ENCODE results near the gene MC1R.
"Not testable (repeated sequence)": the region's sequence is repeated elsewhere in the genome, so short reads cannot be mapped to it uniquely, and the experiment has no call there.

Gene MC1R

DNA sequence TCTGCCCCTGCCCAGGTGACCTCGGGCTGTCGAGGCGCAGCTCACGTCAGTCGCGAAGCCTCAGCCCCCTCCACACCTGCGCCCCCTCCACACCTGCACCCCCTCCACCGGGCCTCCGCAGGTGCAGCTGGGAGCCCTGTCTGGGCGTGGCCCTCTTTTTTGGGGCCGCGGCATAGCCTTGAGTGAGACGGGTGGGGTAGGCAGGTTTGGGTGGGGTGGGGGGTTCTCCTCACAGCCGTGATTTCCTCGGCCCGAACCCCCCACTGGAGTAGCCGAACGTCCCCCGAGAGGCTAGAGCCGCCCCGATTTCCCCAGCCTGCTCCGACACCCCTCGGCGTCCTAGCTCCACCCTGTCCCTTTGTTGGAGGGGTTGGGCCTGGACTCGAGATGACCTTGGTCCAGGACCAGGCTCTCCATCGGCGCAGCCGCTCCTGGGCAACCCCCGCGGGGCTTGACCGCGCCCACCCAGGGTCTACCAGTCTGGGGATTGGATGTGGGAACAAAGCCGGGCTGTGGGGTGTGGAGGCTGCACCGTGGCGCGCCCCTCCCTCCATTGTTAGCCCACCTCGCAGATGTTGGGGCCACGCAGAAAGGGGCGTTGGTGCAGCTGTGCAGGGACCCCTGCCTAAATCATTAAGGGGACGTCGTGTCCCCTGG is 5.1 kb downstream of the MC1R start:
- no peak overlapping the region; the same call in 1 of the 2 replicates for H3K27ac ChIP-seq
- TF ChIP-seq, protein P1, sequence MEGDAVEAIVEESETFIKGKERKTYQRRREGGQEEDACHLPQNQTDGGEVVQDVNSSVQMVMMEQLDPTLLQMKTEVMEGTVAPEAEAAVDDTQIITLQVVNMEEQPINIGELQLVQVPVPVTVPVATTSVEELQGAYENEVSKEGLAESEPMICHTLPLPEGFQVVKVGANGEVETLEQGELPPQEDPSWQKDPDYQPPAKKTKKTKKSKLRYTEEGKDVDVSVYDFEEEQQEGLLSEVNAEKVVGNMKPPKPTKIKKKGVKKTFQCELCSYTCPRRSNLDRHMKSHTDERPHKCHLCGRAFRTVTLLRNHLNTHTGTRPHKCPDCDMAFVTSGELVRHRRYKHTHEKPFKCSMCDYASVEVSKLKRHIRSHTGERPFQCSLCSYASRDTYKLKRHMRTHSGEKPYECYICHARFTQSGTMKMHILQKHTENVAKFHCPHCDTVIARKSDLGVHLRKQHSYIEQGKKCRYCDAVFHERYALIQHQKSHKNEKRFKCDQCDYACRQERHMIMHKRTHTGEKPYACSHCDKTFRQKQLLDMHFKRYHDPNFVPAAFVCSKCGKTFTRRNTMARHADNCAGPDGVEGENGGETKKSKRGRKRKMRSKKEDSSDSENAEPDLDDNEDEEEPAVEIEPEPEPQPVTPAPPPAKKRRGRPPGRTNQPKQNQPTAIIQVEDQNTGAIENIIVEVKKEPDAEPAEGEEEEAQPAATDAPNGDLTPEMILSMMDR (conservative IDR thresholded peaks at IDR 0.05), result no peak

DNA sequence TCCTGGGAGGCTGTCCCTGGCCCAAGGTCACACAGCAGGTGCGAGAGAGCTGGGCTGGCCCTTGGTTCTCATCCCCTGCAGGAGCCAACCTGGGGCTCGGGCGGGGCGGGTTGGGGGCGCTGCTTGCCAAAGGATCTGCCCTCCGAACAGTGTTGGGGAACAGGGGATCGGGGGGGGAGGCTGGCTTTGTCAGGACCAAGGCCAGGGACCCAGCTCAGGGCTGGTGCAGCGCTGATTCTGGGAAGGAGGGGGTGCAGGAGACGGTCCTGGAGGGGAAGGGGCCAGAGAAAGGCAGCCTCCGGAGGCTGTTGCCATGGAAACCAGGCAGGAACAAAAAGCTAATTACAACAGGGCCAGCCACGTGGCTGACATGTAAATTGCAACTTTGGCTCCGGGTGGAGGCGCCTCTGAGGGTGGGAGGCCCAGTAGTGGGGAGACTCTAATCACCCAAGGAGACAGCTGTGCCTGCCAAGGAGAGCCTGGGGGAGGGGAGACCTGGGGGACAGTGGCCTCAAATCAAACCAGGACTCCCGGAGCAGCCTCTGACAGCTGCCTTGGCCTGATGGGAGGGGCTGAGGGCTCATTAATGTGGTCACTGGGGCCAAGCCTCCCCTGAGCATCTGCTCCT is 5.7 kb downstream of the MC1R start:
- TF ChIP-seq, protein P1 (conservative IDR thresholded peaks at IDR 0.05), result no peak
- H3K27ac ChIP-seq, result no peak overlapping the region

DNA sequence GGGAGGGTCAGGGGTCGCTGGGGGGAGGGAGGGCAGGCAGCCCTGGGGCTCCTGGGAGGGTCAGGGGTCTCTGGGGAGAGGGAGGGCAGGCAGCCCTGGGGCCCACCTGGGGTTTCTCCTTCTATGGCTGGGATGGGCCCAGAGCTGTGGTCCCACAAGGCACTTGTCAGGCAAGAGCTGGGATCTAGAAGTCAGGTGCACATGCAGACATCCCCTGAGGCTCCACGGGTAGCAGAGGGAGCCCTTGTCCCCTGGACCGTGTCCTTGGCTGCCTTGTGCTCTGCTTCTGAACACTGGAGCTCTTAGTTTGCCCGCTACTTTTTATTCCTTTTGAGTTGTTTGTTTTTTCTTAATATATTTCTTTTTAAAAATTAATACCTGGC is 6.3 kb downstream of the MC1R start:
- TF ChIP-seq, protein P1 (conservative IDR thresholded peaks at IDR 0.05), result no peak

DNA sequence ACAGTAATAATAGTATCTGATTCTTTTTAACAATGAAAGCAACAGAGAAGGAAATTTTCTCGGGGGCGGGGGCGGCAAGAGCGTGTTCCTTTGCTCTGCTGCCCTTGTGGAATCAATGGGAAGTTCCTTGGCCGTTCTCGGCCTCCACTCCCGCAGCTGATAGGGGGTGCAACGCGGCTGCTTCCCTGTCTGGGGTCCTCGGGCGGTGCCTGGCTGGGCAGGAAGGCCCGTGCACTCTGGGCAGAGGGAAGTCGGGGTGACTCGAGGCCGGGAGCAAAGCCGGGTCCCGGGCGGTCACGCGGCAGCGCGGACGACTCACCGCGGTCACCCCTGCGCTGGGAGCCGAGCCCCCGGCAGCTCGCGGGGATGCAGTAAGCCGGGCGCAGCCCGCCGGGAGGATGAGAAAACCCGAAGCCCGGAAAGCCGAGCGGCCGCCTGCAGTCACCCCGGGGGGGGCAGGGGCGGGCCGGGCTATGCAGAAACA is 7.0 kb downstream of the MC1R start:
- H3K27ac ChIP-seq, result no peak overlapping the region
- TF ChIP-seq, protein P1 (conservative IDR thresholded peaks at IDR 0.05), result no peak

More for the DNA sequence above, 6.3 kb downstream of the MC1R start:
- no peak overlapping the region for H3K27ac ChIP-seq

DNA sequence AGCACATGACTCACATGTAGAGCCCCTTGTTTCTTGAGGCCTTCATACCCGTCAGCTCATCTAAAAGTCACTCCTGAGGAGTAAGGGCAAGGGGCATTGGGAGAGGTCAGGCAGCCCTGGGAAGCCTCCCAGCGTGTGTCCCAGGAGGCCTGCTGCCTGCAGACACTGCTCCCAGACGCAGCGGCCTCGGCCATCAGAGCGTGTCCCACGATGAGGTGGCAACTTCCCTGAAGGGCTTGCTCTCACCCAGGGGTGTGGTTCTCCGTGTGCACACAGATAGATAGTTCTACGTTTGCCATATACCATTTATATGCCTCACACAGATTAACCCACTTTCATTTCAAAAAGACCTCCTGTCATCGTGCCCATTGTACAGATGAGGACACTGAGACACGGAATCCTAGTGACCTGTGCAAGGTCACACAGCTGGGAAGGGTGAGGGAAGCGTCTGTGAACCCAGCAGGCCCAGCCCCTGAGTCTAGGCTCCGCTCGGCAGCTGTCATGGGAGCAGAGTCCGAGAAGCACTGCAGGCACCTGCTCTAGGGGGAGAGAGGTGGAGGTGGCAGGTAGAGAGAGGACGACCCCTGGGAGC is 12.7 kb downstream of the MC1R start:
- TF ChIP-seq, protein P1 (conservative IDR thresholded peaks at IDR 0.05), result no peak

DNA sequence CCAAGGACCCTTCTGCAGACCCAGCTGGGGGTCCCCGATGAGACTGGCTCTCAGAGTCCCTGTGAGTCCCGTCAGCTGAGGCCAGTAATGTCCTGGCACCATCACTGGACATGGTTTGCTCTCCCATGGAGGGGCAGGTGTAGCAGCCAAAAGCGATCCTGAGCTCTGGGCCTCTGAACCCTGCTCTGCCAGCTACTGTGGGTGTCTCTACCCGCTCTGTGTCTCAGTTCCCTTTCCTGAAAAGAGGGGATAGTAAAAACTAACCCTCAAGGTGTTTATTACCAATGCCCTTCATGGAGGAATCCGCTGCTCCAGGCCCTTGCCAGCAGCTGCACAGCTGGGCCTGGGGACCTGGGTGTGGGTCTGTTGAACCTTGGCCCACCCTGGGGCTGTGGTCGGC is 13.3 kb downstream of the MC1R start:
- TF ChIP-seq, protein P1 (conservative IDR thresholded peaks at IDR 0.05), result no peak
- H3K27ac ChIP-seq, result no peak overlapping the region

More for the DNA sequence above, 12.7 kb downstream of the MC1R start:
- no peak overlapping the region for H3K27ac ChIP-seq

DNA sequence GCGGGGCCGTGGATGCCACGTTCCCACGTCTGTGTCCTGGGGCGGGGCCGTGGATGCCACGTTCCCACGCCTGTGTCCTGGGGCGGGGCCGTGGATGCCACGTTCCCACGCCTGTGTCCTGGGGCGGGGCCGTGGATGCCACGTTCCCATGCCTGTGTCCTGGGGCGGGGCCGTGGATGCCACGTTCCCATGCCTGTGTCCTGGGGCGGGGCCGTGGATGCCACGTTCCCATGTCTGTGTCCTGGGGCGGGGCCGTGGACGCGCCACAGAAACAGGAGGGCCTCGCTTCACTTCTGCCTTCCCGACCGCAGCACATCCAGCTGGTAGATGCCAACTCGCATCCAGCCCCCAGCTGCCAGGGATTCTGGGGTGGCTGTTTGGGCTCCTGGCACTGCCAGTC is 15.4 kb downstream of the MC1R start:
- H3K27ac ChIP-seq, result not testable (repeated sequence)
